Body of pancreas (tissue), 4 donors: Measurements from ENCODE around the gene SLC2A10. TPM values are rescaled to one million over a fixed set of nuclear protein-coding genes. Genes with fewer than 3 reads are reported as not detected.

Source experiments
- ATAC-seq: fragments of 150-250 bp; one replicate; pipeline ENCODE4 v1.9.1; 2016
- DNase-seq, 4 donors: peaks; one replicate each; pipeline ENCODE4 v3.0.0-alpha.2; 2019
- H3K27ac ChIP-seq, 4 donors: fragments of 200-600 bp; sonication (generic); 1 replicate in 3 of 4; 2 replicates in 1 of 4; pipeline versions ENCODE4 v1.5.1 to v1.6.1; 2016 to 2019; ENCODE audit warnings: mild to moderate bottlenecking in 1 of 4, mixed read lengths in 1 of 4, moderate library complexity in 1 of 4
- H3K27me3 ChIP-seq, 2 donors: fragments of 200-600 bp; sonication (generic); one replicate each; pipeline ENCODE4 v1.6.0; 2016; ENCODE audit warnings: mild to moderate bottlenecking in 1 of 2
- H3K36me3 ChIP-seq, 2 donors: fragments of 200-600 bp; sonication (generic); replicated peaks in 1 of 2; 2 replicates each; pipeline ENCODE4 v1.5.1; 2016; ENCODE audit warnings: low read depth in 2 of 2; ENCODE audit not compliant: insufficient read depth in 1 of 2
- H3K4me1 ChIP-seq: fragments of 200-600 bp; sonication (generic); one replicate; pipeline ENCODE4 v1.6.0; 2016
- H3K4me3 ChIP-seq, 2 donors: fragments of 200-600 bp; sonication (generic); 1 replicate in 1 of 2; 2 replicates in 1 of 2; pipeline ENCODE4 v1.5.1; 2016 to 2019
- H3K9me3 ChIP-seq, 3 donors: fragments of 200-600 bp; sonication (generic); 1 replicate in 2 of 3; 2 replicates in 1 of 3; pipeline ENCODE4 v1.5.1; 2016
- CTCF ChIP-seq, 7 experiments: fragments of 450-650 bp in 4 of 7; fragments of 200-600 bp in 3 of 7; sonication (generic) in 3 of 7; IDR thresholded peaks; one replicate each; pipeline ENCODE4 v1.5.1; 2016 to 2019; ENCODE audit warnings: antibody characterized with exemption in 7 of 7
- POLR2A ChIP-seq, 3 donors: fragments of 450-650 bp; IDR thresholded peaks; one replicate each; pipeline ENCODE4 v1.6.1; 2016; ENCODE audit warnings: antibody characterized with exemption in 3 of 3, mild to moderate bottlenecking in 2 of 3
- WGBS, 2 donors: methylation state at CpG; one replicate each; pipeline ENCODE4 v1.1.5; 2017; 5-methylcytosine and 5-hydroxymethylcytosine counted together
- intact Hi-C: fragments of 100-400 bp; cut with DNase I; formaldehyde crosslinking; loops from one replicate; pipeline ENCODE4 v1.15.1; 2023
- total RNA-seq, 2 donors: library from RNA; depleted of rRNA; stranded (reverse); fragments of >200 nt; gene quantifications; one replicate each; pipeline ENCODE4 v1.1.0, GENCODE V29; 2016

Gene SLC2A10
- total RNA-seq, 2 donors from 2014 or later = 12.2 to 95.3 TPM

GRCh38 chr20:46706242-46706641 lies 3.2 kb upstream of the SLC2A10 start:
- Histone ChIP-seq H3K36me3 (no peaks in the 10 kb centered on the region), H3K27me3 (no peaks in the 10 kb centered on the region), H3K27ac (no peak overlapping the region), H3K4me3 (no peak overlapping the region), H3K9me3 (no peaks in the 10 kb centered on the region), H3K4me1 (peaks cover 15% of the 10 kb centered on the region)
- DNase-seq (no peak), ATAC-seq (no peak)
- 93 to 98% methylated on average over 2 of the region's 2 CpGs for WGBS, 2 donors
- intact Hi-C loops = no loop called here
- TF ChIP-seq POLR2A (IDR thresholded peaks at IDR 0.05) = no peak
- no peak for TF ChIP-seq CTCF (IDR thresholded peaks at IDR 0.05)

GRCh38 chr20:46708172-46708860 lies 1.1 kb upstream of the SLC2A10 start:
- no peaks in the 10 kb centered on the region for H3K27me3 ChIP-seq
- no peak overlapping the region for H3K4me3 ChIP-seq
- peak overlapping the region; percentile 70 to 88 (median 82) for H3K27ac ChIP-seq
- ATAC-seq (peak; percentile 65), DNase-seq (peak; percentile 81 to 86 (median 83))
- TF ChIP-seq CTCF (IDR thresholded peaks at IDR 0.05) = peak; percentile 37 to 68 (median 64)
- peak; percentile 28 to 69 (median 63) for TF ChIP-seq POLR2A (IDR thresholded peaks at IDR 0.05)
- H3K36me3 ChIP-seq = no peaks in the 10 kb centered on the region
- H3K9me3 ChIP-seq = no peaks in the 10 kb centered on the region
- WGBS, 2 donors = 33 to 45% methylated on average over 7 to 8 of the region's 8 CpGs
- H3K4me1 ChIP-seq = peaks cover 34% of the 10 kb centered on the region
- intact Hi-C loops = no loop called here

GRCh38 chr20:46709055-46709458 lies 392 bp upstream of the SLC2A10 start:
- intact Hi-C loops = no loop called here
- Histone ChIP-seq H3K27me3 (no peaks in the 10 kb centered on the region), H3K4me3 (peak overlapping the region; percentile 24 to 68), H3K9me3 (no peaks in the 10 kb centered on the region), H3K36me3 (no peaks in the 10 kb centered on the region), H3K4me1 (peaks cover 41% of the 10 kb centered on the region), H3K27ac (peak overlapping the region; percentile 70 to 88 (median 82))
- WGBS, 2 donors = 44 to 67% methylated on average over 10 to 13 of the region's 13 CpGs
- ATAC-seq (peak; percentile 15), DNase-seq (peak in 1 of 4 donors; percentile 19)
- TF ChIP-seq POLR2A (IDR thresholded peaks at IDR 0.05) (no peak), CTCF (IDR thresholded peaks at IDR 0.05) (no peak)

GRCh38 chr20:46710153-46710913 lies 884 bp downstream of the SLC2A10 start:
- H3K4me1 ChIP-seq = peaks cover 54% of the 10 kb centered on the region
- intact Hi-C loops = no loop called here
- DNase-seq (no peak), ATAC-seq (no peak)
- H3K36me3 ChIP-seq = no peaks in the 10 kb centered on the region
- H3K27me3 ChIP-seq = no peaks in the 10 kb centered on the region
- TF ChIP-seq CTCF (IDR thresholded peaks at IDR 0.05) (no peak), POLR2A (IDR thresholded peaks at IDR 0.05) (no peak)
- peak overlapping the region; percentile 24 to 68 for H3K4me3 ChIP-seq
- no peaks in the 10 kb centered on the region for H3K9me3 ChIP-seq
- peak overlapping the region; percentile 70 to 88 (median 82) for H3K27ac ChIP-seq
- WGBS, 2 donors = 22 to 29% methylated on average over 17 to 22 of the region's 22 CpGs
